GM19193 (cell line): ENCODE measurements around the gene SORL1.

Experiments
- POLR2A ChIP-seq: IDR thresholded peaks from 4 replicates; pipeline ENCODE4 v1.6.1; 2011; ENCODE audit not compliant: insufficient read depth, insufficient read length; ENCODE audit errors: extremely low read depth

The SORL1 gene

GRCh38 chr11:121606354-121606753 lies 154.2 kb downstream of the SORL1 start:
- TF ChIP-seq POLR2A, result no peak

DNA sequence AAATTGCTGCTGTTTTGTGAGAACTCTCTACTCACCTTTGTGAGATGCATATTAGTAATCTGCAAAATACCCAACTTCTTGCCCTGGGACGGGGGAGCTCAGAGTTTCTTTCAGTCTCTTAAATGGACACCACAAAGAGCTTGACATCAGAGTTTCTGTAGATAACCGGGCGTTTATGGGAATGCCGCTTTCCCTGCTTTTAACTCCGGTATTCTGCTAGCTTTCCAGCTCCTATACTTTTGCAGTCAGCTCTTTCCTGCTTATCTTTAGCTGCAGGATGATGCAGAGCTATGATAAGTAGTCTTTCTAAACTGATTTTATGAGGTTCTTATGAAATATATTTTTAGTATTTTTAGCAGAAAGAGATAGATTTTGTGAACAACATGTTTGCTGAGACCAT lies 155.2 kb downstream of the SORL1 start:
- TF ChIP-seq POLR2A, result no peak

DNA sequence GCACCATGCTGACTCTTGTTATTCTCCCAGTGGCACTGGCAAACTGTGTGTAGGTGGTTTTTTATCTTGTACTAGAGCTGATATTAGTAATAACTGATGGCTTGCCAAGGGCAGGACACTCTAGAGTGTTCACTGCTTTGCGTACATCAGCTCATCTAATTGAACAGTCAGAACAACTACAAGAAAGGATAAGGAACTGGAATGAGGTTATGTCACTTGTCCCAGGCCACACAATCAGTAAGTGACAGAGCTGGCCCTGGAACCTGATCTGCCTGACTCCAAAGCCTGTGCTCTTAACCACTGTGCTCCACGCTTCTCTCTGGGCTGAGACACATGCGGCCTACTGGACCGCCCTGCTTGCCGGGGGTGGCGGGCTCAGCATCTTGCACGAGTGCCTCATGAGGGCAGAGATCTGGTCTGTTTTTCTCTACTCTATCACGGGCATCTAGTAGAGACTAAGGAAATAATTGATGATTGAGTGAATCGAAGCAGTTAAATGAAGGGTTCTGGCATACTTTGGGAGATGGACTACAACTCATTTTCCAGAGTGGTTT lies 156.5 kb downstream of the SORL1 start:
- TF ChIP-seq POLR2A, result no peak

GRCh38 chr11:121610706-121611105 lies 158.6 kb downstream of the SORL1 start:
- TF ChIP-seq POLR2A, result no peak

GRCh38 chr11:121611242-121611641 lies 159.1 kb downstream of the SORL1 start:
- TF ChIP-seq POLR2A, result no peak

- no peak for TF ChIP-seq POLR2A
These were observed 161.6 kb downstream of the SORL1 start for GRCh38 chr11:121613724-121614123.

GRCh38 chr11:121614636-121615240 lies 162.6 kb downstream of the SORL1 start:
- TF ChIP-seq POLR2A, result no peak

DNA sequence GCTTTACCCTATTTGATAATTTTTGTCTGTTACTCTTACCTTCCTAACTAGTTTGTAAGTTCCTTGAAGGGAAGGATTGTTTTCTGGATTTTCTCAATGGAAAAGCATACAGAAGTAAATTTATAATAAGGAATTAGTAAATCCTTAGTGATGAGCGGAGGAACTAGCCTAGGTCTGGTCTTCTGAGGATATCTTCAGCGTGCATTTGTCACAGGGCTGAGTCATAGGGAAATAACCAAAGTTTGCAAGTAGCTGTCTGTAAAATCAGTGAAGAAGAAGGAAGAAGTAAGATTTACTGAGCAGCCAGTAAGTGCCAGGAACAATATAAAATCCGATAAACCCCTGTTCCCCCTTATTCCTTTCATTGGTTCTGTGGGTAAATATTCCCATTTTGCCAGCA lies 163.4 kb downstream of the SORL1 start:
- TF ChIP-seq POLR2A, result no peak

DNA sequence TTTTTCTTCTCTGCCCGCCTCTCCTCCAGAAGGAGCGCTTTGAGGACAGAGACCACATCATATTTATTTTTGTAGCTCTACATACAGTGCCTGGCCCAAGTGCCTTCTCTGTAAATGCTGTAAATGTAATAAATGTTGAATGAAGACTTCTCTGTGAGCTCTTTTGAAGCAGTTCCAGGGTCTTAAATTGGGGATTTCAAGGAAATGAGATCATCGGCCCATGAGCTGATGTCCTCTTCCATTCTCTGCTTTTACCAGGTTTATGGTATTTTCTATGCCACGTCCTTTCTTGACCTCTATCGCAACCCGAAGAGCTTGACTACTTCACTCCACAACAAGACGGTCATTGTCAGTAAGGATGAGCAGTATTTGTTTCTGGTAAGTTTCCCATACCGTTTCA lies 166.4 kb downstream of the SORL1 start:
- no peak for TF ChIP-seq POLR2A

- TF ChIP-seq POLR2A, result no peak
These were observed 173.8 kb downstream of the SORL1 start for GRCh38 chr11:121625777-121626506.

DNA sequence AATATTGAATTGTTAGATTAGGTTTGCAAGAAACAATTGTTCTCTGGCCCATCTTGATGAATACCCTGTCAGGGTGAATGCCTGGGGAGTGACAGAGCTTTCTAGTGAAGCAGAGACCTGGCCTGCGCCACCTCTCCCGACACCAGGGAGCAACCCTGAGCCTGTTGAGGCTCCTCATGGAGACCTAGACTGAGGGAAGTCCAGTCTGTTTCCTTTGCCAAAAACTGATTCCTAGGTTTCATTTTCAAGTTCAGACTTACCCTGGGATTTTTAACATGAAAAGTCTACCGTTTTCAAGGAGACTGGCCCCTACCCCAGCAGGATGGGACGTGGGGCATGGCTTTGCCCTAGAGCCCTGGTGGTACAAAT lies 174.4 kb downstream of the SORL1 start:
- no peak for TF ChIP-seq POLR2A

GRCh38 chr11:121626980-121627379 lies 174.9 kb downstream of the SORL1 start:
- TF ChIP-seq POLR2A, result no peak

DNA sequence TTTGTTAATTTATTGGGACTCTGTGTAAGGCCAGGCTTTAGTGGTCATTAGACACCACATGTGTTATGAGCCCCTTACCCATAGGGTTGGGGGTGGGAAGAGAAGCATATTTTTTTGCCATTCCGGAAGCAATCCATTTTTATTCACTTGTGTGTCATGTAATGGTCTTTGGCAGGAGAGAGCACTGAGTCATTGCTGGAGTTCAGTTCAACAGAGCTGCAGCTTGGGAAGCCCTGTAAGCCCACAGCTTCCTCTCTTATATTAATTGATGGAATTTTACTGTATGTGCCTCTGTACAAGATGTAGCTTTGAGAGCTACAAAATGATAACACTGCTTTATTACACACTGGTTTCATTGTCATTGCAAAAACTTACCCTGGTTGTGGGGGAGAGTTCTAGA lies 177.9 kb downstream of the SORL1 start:
- no peak for TF ChIP-seq POLR2A

- TF ChIP-seq POLR2A, result no peak
These were observed 179.3 kb downstream of the SORL1 start for GRCh38 chr11:121631456-121631855.

GRCh38 chr11:121634273-121634672 lies 182.2 kb downstream of the SORL1 start:
- TF ChIP-seq POLR2A, result no peak

GRCh38 chr11:121634889-121635288 lies 182.8 kb downstream of the SORL1 start:
- TF ChIP-seq POLR2A, result no peak

- no peak for TF ChIP-seq POLR2A
These were observed 184.1 kb downstream of the SORL1 start for GRCh38 chr11:121636081-121636799.

DNA sequence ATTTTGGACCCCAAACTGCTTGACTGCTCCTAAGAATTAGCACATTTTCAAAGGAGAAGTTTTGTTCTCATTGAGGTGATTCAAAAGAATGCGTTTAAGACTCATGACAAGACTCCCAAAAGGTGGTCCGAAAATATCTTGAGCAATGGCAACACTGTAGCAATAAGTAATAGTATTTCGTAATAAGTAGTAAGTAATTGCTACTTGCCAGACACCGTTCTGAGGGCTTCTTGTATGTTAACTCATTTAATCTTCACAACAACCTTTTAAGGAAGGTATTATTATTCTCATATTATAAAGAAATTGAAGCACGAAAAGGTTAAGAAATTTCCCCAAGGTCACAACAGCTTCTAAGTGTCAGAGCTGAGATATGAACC lies 184.7 kb downstream of the SORL1 start:
- TF ChIP-seq POLR2A, result no peak
